SHP77 (cell line): ENCODE data around the gene GTF2IRD1.
"Not testable (repeated sequence)": the region's sequence is repeated elsewhere in the genome, so short reads cannot be mapped to it uniquely, and the experiment has no call there.

Experiments
- DNase-seq, 2 experiments: peaks; one replicate each; lab custom pipeline; 2025; lab: John Stamatoyannopoulos, UW

The GTF2IRD1 gene

DNA sequence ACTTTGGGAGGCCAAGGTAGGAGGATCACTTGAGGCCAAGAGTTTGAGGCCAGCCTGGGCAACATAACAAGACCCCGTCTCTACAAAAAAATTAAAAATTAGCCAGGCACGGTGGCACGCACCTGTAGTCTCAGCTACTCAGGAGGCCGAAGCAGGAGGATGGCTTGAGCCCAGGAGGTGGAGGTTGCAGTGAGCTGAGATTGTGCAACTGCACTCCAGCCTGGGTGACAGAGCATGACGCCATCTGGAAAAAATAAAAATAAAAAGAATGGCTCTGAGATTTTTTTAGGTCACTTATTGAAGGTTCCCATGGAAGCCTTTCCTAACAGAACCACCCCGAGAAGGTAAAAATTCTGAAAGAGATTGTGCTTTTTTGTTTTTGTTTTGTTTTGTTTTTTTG is 109.9 kb downstream of the GTF2IRD1 start:
- DNase-seq = not testable (repeated sequence)

DNA sequence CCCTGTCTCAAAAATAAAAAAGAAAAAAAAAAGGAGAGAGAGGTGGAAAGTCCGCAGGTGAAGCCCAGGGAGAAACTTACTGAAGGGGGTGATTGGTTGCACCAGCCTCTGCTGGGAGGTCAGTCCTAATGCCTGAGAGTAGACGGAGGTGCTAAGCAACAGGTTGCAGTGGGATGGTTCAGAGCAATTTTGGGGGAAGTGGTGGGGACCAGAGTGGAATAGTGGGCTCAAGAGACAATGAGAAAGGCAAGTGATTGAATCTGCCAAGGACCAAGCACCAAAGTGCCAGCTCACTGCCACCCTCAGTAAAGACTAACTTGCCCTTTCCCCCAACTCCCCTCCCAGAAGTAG is 113.6 kb downstream of the GTF2IRD1 start:
- DNase-seq = no peak

DNA sequence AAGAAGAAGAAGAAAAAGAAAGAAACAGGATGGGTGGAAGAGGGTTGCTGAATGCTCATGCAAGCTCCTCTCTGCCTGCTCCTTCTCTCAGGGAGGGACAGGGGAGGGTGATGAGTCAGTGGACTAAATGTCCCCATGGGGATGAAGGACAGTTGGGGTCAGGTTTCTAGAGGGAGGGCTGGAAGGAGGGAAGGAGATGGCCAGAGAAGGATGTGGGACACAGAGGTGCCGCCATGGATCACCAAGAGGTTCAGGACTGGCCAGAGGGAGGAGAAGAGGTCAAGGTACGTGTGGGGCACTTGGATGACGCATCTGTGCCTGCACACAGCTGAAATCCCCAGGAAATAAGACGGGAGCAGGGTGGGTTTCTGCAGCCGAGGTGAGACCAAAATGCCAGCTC is 115.0 kb downstream of the GTF2IRD1 start:
- DNase-seq = no peak

- no peak for DNase-seq
Observed at GRCh38 chr7:74569501-74570075, 115.9 kb downstream of the GTF2IRD1 start.

GRCh38 chr7:74570533-74571156 is 116.9 kb downstream of the GTF2IRD1 start:
- DNase-seq = no peak

GRCh38 chr7:74572301-74572979 is 118.7 kb downstream of the GTF2IRD1 start:
- DNase-seq = no peak

GRCh38 chr7:74573512-74573911 is 119.8 kb downstream of the GTF2IRD1 start:
- DNase-seq = no peak

DNA sequence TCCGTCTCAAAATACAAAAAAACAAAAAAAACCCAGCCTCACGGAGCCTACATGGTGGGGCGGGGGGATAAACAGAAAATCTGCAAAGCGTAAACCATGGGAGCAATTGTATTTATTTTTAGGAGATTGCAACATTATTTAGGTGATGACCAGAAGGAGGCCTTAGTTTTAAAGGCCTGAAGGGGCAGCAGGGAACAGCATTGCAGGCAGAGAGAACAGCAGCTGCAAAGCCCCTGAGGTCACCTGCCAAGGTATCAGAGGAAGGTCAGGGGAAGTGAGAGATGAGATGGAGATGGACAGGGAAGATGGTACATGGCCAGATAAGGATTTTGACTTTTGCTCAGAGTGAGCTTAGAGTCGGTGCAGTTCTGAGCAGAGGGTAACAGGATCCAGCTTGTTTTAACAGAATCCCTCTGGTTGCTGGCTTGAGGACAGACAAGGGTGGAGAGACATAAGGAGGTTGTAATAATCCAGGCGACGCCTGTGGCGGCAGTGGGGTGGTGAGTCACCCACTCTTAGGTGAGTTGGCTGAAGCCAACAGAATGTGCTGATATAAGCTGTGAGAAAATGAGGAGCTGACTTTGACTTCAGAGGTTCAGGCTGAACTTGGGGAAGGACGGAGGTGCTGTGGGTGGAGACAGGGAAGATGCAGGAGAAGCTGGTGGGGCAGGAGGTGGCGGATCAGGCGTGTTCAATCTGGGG is 121.5 kb downstream of the GTF2IRD1 start:
- no peak for DNase-seq

DNA sequence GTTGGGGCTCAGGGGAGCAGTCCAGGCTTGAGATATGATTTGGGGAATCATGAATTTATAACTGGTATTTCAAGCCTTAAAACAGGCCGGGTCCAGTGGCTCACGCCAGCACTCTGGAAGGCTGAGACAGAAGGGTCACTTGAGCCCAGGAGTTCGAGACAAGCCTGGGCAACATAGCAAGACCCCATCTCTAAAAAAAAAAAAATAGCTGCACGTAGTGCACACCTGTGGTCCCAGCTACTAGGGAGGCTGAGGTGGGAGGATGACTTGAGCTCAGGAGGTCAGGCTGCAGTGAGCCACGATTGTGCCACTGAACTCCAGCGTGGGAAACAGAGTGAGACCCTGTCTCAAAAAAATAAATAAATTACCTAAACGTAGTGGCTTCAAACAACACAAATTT is 122.1 kb downstream of the GTF2IRD1 start:
- no peak for DNase-seq

GRCh38 chr7:74579800-74580685 is 126.3 kb downstream of the GTF2IRD1 start:
- DNase-seq = no peak

- no peak for DNase-seq
Observed at GRCh38 chr7:74581916-74582440, 128.3 kb downstream of the GTF2IRD1 start.

GRCh38 chr7:74582447-74583039 is 128.8 kb downstream of the GTF2IRD1 start:
- DNase-seq = no peak

DNA sequence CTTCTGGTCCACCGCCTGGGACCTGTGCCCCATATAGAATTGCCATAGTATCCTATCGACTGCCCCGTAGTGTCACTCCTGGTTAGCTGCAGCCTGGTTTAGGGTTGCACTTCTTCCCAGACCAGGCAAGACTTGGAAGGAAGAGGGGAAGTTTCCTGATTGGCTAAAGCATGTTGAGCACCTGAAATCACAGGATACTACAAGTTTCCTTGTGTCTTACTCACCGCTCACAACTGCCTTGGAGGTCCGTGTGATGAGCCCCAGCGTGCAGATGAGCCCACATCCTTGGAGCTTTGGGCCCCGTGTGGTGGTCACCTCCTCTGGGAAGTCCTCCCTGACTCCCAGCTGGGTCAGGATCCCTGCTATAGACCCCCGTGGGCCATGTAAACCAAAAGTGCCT is 129.9 kb downstream of the GTF2IRD1 start:
- no peak for DNase-seq

DNA sequence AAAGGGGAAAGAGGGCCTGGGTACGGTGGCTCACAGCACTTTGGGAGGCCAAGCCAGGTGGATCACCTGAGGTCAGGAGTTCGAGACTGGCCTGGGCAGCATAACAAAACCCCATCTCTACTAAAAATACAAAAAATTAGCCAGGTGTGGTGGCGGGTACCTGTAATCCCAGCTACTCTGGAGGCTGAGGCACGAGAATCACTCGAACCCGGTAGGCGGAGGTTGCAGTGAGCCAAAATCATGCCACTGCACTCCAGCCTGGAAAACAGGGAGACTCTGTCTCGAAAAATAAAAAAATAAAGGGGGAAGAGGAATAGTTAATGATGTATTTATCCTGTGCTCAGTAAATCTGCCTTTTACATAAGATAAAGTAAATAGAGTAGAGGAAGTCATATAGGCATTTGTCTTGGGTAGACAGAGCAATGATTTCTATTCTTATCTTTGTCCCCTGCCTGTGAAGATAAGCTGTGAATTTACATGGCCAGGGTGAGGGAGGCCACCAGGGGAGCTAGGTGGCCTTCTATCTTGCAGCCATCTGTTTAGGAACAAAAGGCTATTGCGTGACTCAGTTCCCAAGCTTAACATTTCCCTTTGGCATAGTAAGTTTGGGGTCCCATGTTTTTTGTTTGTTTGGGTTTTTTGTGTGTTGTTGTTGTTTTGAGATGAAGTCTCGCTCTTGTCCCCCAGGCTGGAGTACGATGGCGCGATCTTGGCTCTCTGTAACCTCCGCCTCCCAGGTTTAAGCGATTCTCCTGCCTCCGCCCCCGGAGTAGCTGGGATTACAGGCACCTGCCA is 130.7 kb downstream of the GTF2IRD1 start:
- no peak for DNase-seq

DNA sequence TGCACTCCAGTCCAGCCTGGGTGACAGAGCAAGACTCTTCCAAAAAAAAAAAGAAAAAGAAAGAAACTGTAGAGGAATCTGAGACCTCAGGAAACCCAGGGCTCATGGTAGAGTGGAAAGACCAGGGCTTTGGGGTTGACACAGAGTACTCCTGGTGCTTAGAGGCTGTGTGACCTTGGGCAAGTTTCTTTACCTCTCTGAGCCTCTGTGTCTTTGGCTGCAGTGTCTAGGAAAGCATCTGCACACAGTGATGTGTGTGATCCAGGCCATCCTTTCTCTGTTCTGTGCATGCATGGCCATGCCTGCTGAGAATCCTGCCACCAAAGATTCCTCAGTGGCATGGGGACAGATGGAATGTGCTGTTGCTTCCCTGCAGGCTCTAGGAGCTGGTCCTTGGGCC is 132.1 kb downstream of the GTF2IRD1 start:
- DNase-seq = no peak

DNA sequence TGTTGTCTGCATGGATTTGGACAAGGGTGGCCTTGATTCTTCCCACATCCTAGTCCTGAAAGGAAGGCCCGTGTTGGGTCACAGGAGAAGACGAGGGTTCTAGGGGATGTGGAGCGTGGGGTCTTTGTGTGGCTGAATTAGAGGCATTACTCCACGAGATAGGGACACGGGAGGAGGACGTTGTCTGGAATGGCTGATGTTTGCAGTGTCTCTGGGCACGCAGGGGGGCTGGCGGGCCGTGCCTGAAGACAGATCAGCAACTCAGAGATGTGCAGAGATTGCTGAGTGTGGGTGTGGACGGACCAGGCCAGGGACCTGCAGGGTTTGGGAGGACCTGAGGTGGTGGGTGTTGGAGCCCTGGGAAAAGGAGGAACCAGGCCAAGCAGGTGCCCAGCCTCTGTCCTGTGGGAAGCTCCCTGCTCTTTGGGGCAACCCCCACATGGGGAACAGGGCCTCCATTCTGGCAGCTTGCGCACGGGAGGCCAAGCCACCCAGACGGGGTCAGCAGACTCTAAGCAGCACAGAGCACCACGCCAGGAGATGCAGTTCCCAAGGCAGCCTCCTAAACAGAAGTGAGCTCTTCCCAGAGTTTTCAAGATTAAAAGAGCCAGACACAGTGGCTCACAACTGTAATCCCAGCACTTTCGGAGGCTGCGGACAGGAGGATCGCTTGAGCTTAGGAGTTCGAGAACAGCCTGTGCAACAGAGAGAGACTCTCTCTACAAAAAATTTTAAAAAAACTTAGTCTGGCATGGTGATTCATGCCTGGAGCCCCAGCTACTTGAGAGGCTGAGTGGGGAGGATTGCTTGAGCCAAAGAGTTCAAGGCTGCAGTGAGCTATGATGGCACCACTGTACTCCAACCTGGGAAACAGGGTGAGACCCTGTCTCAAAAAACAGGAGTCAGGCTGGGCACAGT is 132.8 kb downstream of the GTF2IRD1 start:
- no peak for DNase-seq

GRCh38 chr7:74587435-74588126 is 133.9 kb downstream of the GTF2IRD1 start:
- DNase-seq = no peak

- no peak for DNase-seq
Observed at GRCh38 chr7:74590813-74591212, 137.1 kb downstream of the GTF2IRD1 start.

DNA sequence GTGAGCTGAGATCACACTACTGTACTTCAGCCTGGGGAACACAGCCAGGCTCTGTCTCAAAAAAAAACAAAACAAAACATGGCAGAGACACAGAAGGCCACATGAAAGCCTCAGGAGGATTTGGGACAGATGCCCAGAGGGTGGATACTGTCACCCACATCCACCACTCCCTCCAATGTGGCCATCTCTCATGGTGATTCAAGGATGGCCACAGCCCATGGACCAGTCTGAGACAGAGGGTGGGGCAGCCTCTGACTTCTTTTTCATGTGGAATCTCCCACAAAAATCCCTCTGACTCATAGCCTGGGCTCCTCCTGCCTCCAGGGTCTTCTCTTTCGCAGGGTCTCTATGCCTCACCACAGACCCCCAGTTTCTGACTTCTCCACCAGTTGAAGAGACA is 144.9 kb downstream of the GTF2IRD1 start:
- DNase-seq = no peak
